Measurements from ENCODE around the gene TMEM201.
"Not testable (repeated sequence)": the region's sequence is repeated elsewhere in the genome, so short reads cannot be mapped to it uniquely, and the experiment has no call there.

The TMEM201 gene

GRCh38 chr1:9588551-9589143, at the start of gene TMEM201:
Gene TMEM201 (plus strand): TSS chr1:9588911. CDS start chr1:9588931, 20 bp downstream.
- DNase-seq, result peak; percentile 93

GRCh38 chr1:9539165-9539828, 49.4 kb upstream of the TMEM201 start, which contains the start of gene SLC25A33:
Gene SLC25A33 (plus strand): TSS chr1:9539465. CDS start chr1:9539692, 227 bp downstream.
- DNase-seq, result peak; percentile 98

- DNase-seq, result peak; percentile 38
Measured at GRCh38 chr1:9539829-9540550, 48.7 kb upstream of the TMEM201 start.

GRCh38 chr1:9542430-9542829, 46.3 kb upstream of the TMEM201 start:
- no peak for DNase-seq

- DNase-seq, result no peak
Measured at GRCh38 chr1:9544926-9545325, 43.8 kb upstream of the TMEM201 start.

GRCh38 chr1:9549955-9550546, 38.7 kb upstream of the TMEM201 start:
- no peak for DNase-seq

- DNase-seq, result no peak
Measured at GRCh38 chr1:9551984-9552383, 36.7 kb upstream of the TMEM201 start.

GRCh38 chr1:9553736-9554144, 35.0 kb upstream of the TMEM201 start:
- DNase-seq, result no peak

- no peak for DNase-seq
Measured at GRCh38 chr1:9555942-9556341, 32.8 kb upstream of the TMEM201 start.

GRCh38 chr1:9557624-9558023, 31.1 kb upstream of the TMEM201 start:
- no peak for DNase-seq

- no peak for DNase-seq
Measured at GRCh38 chr1:9558271-9558945, 30.3 kb upstream of the TMEM201 start.

GRCh38 chr1:9558946-9559545, 29.7 kb upstream of the TMEM201 start:
- no peak for DNase-seq

GRCh38 chr1:9559673-9560072, 29.0 kb upstream of the TMEM201 start:
- DNase-seq, result no peak

- not testable (repeated sequence) for DNase-seq
Measured at GRCh38 chr1:9560090-9560489, 28.6 kb upstream of the TMEM201 start.

- DNase-seq, result no peak
Measured at GRCh38 chr1:9561429-9561828, 27.3 kb upstream of the TMEM201 start.

- no peak for DNase-seq
Measured at GRCh38 chr1:9569267-9569666, 19.4 kb upstream of the TMEM201 start.

GRCh38 chr1:9570886-9571529, 17.7 kb upstream of the TMEM201 start:
- DNase-seq, result not testable (repeated sequence)

GRCh38 chr1:9573723-9574122, 15.0 kb upstream of the TMEM201 start:
- no peak for DNase-seq

GRCh38 chr1:9575486-9575885, 13.2 kb upstream of the TMEM201 start:
- no peak for DNase-seq

- no peak for DNase-seq
Measured at GRCh38 chr1:9576903-9577302, 11.8 kb upstream of the TMEM201 start.

GRCh38 chr1:9577423-9577822, 11.3 kb upstream of the TMEM201 start:
- DNase-seq, result no peak

GRCh38 chr1:9580942-9581341, 7.8 kb upstream of the TMEM201 start:
- DNase-seq, result no peak

Data from stimulated activated CD4-positive, alpha-beta T cell treated with anti-CD3 and anti-CD28 coated beads, Interleukin-1b, Interleukin-23, amount 100 ng/mL, for 48 hours (primary cell).